Sigmoid colon (tissue), 7 donors: ENCODE results near the gene EEF2. TPM values are rescaled to one million over a fixed set of nuclear protein-coding genes. Genes with fewer than 3 reads are reported as not detected.
A peak's percentile ranks its signal among the peaks of the same experiment; 100 is the strongest.

Source experiments
- DNase-seq: peaks from one replicate; pipeline ENCODE4 v3.0.0-alpha.2; 2019
- H3K27ac ChIP-seq, 4 donors: fragments of 200-600 bp; sonication (generic); one replicate each; pipeline ENCODE4 v1.5.1; 2016 to 2019; ENCODE audit warnings: mild to moderate bottlenecking in 1 of 4
- H3K27me3 ChIP-seq, 3 donors: fragments of 200-600 bp; sonication (generic); one replicate each; pipeline ENCODE4 v1.5.1; 2019; ENCODE audit warnings: mild to moderate bottlenecking in 1 of 3
- H3K36me3 ChIP-seq, 4 donors: fragments of 200-600 bp; sonication (generic); one replicate each; pipeline ENCODE4 v1.5.1; 2016 to 2019
- H3K4me1 ChIP-seq, 4 donors: fragments of 200-600 bp; sonication (generic); one replicate each; pipeline ENCODE4 v1.5.1; 2017 to 2019
- H3K4me3 ChIP-seq, 4 donors: fragments of 200-600 bp; sonication (generic); one replicate each; pipeline ENCODE4 v1.5.1; 2017 to 2019; ENCODE audit warnings: mild to moderate bottlenecking in 2 of 4, moderate library complexity in 1 of 4
- H3K9me3 ChIP-seq, 4 donors: fragments of 200-600 bp in 3 of 4; sonication (generic) in 3 of 4; one replicate each; pipeline versions ENCODE4 v1.5.1 to v1.6.1; 2013 to 2019
- EP300 ChIP-seq, 4 donors: sonication (generic); formaldehyde crosslinking; IDR thresholded peaks; one replicate each; pipeline ENCODE4 v1.6.1; 2017; ENCODE audit warnings: antibody characterized with exemption in 4 of 4
- POLR2A ChIP-seq, 2 donors: fragments of 450-650 bp; IDR thresholded peaks; one replicate each; pipeline ENCODE4 v1.6.1; 2016; ENCODE audit warnings: antibody characterized with exemption in 2 of 2, mild to moderate bottlenecking in 2 of 2, moderate library complexity in 2 of 2
- POLR2AphosphoS5 ChIP-seq, 4 donors: sonication (generic); formaldehyde crosslinking; IDR thresholded peaks; one replicate each; pipeline ENCODE4 v1.6.1; 2017; ENCODE audit warnings: antibody characterized with exemption in 4 of 4
- WGBS, 2 donors: extraction: QIAGEN DNeasy Blood & Tissue Kit; methylation state at CpG; one replicate each; pipeline ENCODE4 v1.1.7; 2013; 5-methylcytosine and 5-hydroxymethylcytosine counted together
- intact Hi-C: fragments of 100-400 bp; cut with DNase I; formaldehyde crosslinking; loops from one replicate; pipeline ENCODE4 v1.15.1; 2023
- polyA plus RNA-seq, 3 donors: library from polyadenylated mRNA; stranded (reverse); fragments of 200-250 nt; gene quantifications; one replicate each; pipeline ENCODE4 v1.2.3, GENCODE V29; 2013
- total RNA-seq, 4 donors: library from RNA; depleted of rRNA; stranded (reverse); fragments of >200 nt; gene quantifications; one replicate each; pipeline ENCODE4 v1.1.0, GENCODE V29; 2016
- TF ChIP-seq, protein P1 (sequence below), 4 experiments: fragments of 450-650 bp in 3 of 4; fragments of 200-600 bp in 1 of 4; IDR thresholded peaks; one replicate each; pipeline ENCODE4 v1.5.1; 2016 to 2019; ENCODE audit warnings: antibody characterized with exemption in 4 of 4, mild to moderate bottlenecking in 3 of 4, moderate library complexity in 2 of 4
- donor health status: healthy with polysubstance abuse.
- donor health status: Bipolar disorder and iron deficiency.
- donor health status: healthy.

The EEF2 gene
- total and polyA plus RNA-seq, 7 donors, result 906 to 2,448 (median 1,842) TPM

DNA sequence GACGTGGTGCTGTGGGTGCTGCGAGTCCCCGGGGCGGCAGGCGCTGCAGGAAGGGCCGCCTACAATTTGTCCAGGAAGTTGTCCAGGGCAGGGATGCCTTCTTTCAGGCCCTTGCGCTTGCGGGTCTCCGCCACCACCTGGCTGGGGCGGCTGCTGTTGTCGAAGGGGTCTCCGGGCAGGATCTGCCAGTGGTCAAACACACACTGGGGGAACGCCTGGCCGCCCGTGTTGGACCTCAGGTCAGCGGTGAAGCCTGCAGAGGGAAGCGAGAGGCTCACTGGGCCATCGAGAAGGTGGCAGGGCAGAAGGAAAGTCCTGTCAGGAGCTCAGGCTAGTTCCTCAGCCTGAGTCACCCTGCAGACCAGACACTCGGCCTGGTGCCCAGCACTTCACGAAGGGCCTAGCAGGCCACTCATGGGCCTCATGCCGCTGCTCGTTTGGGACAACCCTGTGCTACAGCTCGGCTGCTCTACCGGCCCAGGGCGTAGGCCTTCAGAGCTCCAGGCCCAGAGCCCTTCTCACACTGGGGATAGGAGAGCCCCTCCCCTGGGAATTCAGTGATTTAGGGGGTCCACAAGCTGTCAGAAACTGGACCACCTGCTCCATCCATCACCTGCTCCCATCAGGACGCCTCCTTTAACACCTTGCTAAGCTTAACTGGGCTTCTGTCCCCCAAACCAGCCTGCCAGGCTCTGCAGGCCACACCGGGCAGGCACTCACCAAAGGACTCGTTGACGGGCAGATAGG, 8.6 kb downstream of the EEF2 start:
- H3K36me3 ChIP-seq, result peaks cover 57 to 68% (median 62%) of the 10 kb centered on the region in 4 donors
- H3K27me3 ChIP-seq, result no peaks in the 10 kb centered on the region
- intact Hi-C loops, result no loop called here
- H3K27ac ChIP-seq, result peak overlapping the region in 2 of 4 donors; percentile 4 to 65
- TF ChIP-seq, protein P1, sequence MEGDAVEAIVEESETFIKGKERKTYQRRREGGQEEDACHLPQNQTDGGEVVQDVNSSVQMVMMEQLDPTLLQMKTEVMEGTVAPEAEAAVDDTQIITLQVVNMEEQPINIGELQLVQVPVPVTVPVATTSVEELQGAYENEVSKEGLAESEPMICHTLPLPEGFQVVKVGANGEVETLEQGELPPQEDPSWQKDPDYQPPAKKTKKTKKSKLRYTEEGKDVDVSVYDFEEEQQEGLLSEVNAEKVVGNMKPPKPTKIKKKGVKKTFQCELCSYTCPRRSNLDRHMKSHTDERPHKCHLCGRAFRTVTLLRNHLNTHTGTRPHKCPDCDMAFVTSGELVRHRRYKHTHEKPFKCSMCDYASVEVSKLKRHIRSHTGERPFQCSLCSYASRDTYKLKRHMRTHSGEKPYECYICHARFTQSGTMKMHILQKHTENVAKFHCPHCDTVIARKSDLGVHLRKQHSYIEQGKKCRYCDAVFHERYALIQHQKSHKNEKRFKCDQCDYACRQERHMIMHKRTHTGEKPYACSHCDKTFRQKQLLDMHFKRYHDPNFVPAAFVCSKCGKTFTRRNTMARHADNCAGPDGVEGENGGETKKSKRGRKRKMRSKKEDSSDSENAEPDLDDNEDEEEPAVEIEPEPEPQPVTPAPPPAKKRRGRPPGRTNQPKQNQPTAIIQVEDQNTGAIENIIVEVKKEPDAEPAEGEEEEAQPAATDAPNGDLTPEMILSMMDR (IDR thresholded peaks at IDR 0.05), result no peak
- TF ChIP-seq POLR2A (IDR thresholded peaks at IDR 0.05), result no peak
- peak in 1 of 4 donors; percentile 33 for TF ChIP-seq POLR2AphosphoS5 (IDR thresholded peaks at IDR 0.05)
- TF ChIP-seq EP300 (IDR thresholded peaks at IDR 0.05), result no peak
- 92 to 93% methylated on average over 29 of the region's 29 CpGs for WGBS, 2 donors
- peaks cover 0 to 18% (median 0%) of the 10 kb centered on the region in 4 donors for H3K4me1 ChIP-seq
- peak; percentile 66 for DNase-seq
- no peak overlapping the region for H3K4me3 ChIP-seq
- no peaks in the 10 kb centered on the region for H3K9me3 ChIP-seq

DNA sequence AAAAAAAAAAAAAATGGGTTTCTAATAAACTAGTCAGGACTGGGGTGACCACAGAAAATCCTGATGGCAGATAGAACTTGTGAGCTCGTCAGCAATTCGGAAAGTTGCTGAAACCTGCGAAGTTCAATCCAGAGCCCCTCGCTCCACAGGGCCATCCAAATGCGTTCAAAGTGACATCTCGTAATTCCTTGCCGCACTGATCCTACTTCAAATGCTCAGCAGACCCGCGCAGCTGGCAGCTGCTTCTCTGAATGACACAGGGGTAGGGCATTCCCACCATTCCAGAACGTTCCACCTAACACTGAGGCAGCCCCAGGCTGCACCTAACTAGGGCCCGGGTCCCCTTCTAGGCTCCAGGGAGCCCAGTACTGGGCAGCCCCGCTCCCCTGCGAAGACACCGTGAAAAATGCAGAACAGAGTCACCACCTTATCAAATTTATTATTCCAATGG, 9.6 kb downstream of the EEF2 start:
- H3K36me3 ChIP-seq, result peaks cover 47 to 58% (median 52%) of the 10 kb centered on the region in 4 donors

DNA sequence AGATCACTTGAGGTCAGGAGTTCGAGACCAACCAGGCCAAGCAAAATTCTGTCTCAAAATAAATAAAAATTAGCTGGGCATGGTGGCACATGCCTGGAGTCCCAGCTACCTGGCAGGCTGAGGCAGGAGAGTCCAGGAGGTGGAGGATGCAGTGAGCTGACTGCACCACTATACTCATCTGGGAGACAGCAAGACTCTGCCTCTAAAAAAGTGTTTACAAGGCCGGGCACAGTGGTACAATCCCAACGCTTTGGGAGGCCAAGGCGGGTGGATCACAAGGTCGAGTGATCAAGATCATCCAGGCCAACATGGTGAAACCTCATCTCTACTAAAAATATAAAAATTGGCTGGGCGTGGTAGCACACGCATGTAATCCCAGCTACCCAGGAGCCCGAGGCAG, 10.1 kb downstream of the EEF2 start:
- Histone ChIP-seq H3K36me3 (peaks cover 42 to 53% (median 47%) of the 10 kb centered on the region in 4 donors), H3K9me3 (no peaks in the 10 kb centered on the region), H3K27me3 (no peaks in the 10 kb centered on the region), H3K4me3 (no peak overlapping the region), H3K27ac (no peak overlapping the region), H3K4me1 (peaks cover 0 to 19% (median 3%) of the 10 kb centered on the region in 4 donors)
- DNase-seq, result no peak
- TF ChIP-seq, protein P1 (IDR thresholded peaks at IDR 0.05), result no peak
- peak in 1 of 4 donors; percentile 40 for TF ChIP-seq POLR2AphosphoS5 (IDR thresholded peaks at IDR 0.05)
- intact Hi-C loops, result no loop called here
- 77 to 86% methylated on average over 8 of the region's 8 CpGs for WGBS, 2 donors

More for the DNA sequence above, 9.6 kb downstream of the EEF2 start:
- H3K27ac ChIP-seq, result peak overlapping the region in 1 of 4 donors; percentile 12
- H3K9me3 ChIP-seq, result no peaks in the 10 kb centered on the region
- 88 to 91% methylated on average over 14 of the region's 14 CpGs for WGBS, 2 donors
- intact Hi-C loops, result no loop called here
- H3K4me3 ChIP-seq, result no peak overlapping the region
- peaks cover 0 to 17% (median 2%) of the 10 kb centered on the region in 4 donors for H3K4me1 ChIP-seq
- TF ChIP-seq, protein P1 (IDR thresholded peaks at IDR 0.05), result no peak
- peak in 2 of 4 donors; percentile 16 to 38 for TF ChIP-seq POLR2AphosphoS5 (IDR thresholded peaks at IDR 0.05)
- no peak for DNase-seq
- no peaks in the 10 kb centered on the region for H3K27me3 ChIP-seq

DNA sequence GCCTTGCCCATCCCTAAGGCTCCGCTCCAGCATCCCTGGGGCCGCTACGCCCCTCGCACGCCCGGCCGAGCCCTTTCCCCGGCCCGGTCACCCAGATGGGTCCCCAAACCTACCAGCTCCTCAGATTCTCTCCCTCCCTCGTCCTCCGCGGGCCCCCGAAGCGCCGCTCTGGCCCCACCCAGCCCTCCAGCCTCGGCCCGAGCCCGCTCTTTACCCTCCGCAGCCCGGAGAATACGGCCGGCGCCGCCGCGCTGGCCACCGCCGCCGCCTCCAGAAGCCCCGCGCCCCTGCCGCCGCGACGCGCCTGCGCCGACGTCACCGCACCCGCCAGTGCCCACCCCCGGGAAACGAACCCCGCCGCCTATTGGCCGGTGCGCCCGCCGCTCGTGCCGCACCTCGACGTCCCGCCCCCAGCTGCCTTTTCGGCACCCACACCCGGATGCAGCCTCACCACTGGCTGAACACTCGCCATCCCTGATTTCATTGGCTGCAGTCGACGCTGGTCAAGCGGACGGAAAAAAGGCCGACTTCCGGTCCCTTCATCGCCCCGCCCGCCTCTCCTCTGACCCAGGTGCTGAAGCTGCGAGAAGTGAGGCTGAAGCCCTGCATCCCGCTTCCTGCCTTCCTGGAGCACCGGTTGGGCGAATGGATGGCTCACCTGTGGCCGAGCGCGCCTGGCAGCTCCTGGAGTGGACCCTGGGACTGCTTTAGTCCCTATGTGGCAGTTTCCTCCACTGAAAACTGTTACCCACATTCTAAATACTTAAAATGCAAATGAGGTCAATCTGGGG, 14.3 kb downstream of the EEF2 start, which contains the start of gene DAPK3:
DAPK3 (minus strand) TSS at position 292 of the 791 bp plus-strand sequence. CDS start 1,364 bp downstream, outside the sequence.
- Histone ChIP-seq H3K27me3 (no peaks in the 10 kb centered on the region), H3K27ac (peak within 1 kb of the TSS; percentile 100), H3K9me3 (no peaks in the 10 kb centered on the region), H3K4me3 (peak within 1 kb of the TSS; percentile 95 to 100 (median 98)), H3K4me1 (peaks cover 0 to 48% (median 42%) of the 10 kb centered on the region in 4 donors), H3K36me3 (peaks cover 4 to 35% (median 10%) of the 10 kb centered on the region in 4 donors)
- TF ChIP-seq POLR2A (IDR thresholded peaks at IDR 0.05) (peak; percentile 80 to 93), POLR2AphosphoS5 (IDR thresholded peaks at IDR 0.05) (peak; percentile 75 to 97 (median 90)), EP300 (IDR thresholded peaks at IDR 0.05) (no peak)
- TF ChIP-seq, protein P1 (IDR thresholded peaks at IDR 0.05), result no peak
- 1% methylated on average over 73 of the region's 73 CpGs for WGBS, 2 donors
- intact Hi-C loops, result loop anchor here (2.0 to 5.0 kb wide), 2 partner anchors 14 to 209 kb away; partner anchors contain the start of genes APBA3, EEF2 and MRPL54
- peak; percentile 99 for DNase-seq
